ENCODE measurements around the gene RPGRIP1. TPM values are rescaled to one million over a fixed set of nuclear protein-coding genes. Genes with fewer than 3 reads are reported as not detected.

RPGRIP1 gene
- polyA plus RNA-seq, 1 donor from 2014 or later = not detected

DNA sequence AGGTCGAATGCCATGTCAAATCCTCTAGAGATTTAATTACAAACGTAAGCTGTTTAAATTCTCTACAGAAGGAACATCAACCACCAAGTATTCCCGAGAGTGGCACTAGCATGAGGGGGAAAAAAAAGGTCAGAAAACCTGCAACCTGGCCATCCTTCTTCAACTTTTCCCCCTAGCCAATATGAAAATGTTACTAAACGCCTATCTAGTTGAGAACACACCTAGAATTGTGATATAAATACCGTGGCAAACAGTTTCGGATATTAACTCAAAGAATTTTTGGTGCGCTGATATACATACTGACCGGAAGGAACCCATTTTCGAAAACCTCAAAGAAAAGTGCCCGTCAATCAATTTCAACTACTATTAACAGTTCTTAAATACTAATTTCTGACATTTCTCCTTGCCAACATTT is 12.4 kb upstream of the RPGRIP1 start:
- no peaks in the 10 kb centered on the region for H3F3A ChIP-seq (ENCODE audit: insufficient read depth, low read length, poor library complexity, severe bottlenecking)
- H3K9me3 ChIP-seq (ENCODE audit: low read length) = no peaks in the 10 kb centered on the region
- TF ChIP-seq, protein P1, sequence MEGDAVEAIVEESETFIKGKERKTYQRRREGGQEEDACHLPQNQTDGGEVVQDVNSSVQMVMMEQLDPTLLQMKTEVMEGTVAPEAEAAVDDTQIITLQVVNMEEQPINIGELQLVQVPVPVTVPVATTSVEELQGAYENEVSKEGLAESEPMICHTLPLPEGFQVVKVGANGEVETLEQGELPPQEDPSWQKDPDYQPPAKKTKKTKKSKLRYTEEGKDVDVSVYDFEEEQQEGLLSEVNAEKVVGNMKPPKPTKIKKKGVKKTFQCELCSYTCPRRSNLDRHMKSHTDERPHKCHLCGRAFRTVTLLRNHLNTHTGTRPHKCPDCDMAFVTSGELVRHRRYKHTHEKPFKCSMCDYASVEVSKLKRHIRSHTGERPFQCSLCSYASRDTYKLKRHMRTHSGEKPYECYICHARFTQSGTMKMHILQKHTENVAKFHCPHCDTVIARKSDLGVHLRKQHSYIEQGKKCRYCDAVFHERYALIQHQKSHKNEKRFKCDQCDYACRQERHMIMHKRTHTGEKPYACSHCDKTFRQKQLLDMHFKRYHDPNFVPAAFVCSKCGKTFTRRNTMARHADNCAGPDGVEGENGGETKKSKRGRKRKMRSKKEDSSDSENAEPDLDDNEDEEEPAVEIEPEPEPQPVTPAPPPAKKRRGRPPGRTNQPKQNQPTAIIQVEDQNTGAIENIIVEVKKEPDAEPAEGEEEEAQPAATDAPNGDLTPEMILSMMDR (IDR thresholded peaks at IDR 0.05; ENCODE audit: poor library complexity, severe bottlenecking) = no peak
- TF ChIP-seq EZH2 (IDR thresholded peaks at IDR 0.05; ENCODE audit: borderline replicate concordance, insufficient read depth, low read length, poor library complexity, severe bottlenecking) (no peak), POLR2AphosphoS5 (IDR thresholded peaks at IDR 0.05) (no peak), RAD21 (conservative IDR thresholded peaks at IDR 0.05) (no peak), MXI1 (conservative IDR thresholded peaks at IDR 0.05; ENCODE audit: poor library complexity, severe bottlenecking) (no peak), TAF1 (IDR thresholded peaks at IDR 0.05; ENCODE audit: low read depth) (no peak), EP300 (conservative IDR thresholded peaks at IDR 0.05; ENCODE audit: poor library complexity, severe bottlenecking) (no peak), SMC3 (conservative IDR thresholded peaks at IDR 0.05; ENCODE audit: poor library complexity) (no peak)
- TF ChIP-seq, protein P2, sequence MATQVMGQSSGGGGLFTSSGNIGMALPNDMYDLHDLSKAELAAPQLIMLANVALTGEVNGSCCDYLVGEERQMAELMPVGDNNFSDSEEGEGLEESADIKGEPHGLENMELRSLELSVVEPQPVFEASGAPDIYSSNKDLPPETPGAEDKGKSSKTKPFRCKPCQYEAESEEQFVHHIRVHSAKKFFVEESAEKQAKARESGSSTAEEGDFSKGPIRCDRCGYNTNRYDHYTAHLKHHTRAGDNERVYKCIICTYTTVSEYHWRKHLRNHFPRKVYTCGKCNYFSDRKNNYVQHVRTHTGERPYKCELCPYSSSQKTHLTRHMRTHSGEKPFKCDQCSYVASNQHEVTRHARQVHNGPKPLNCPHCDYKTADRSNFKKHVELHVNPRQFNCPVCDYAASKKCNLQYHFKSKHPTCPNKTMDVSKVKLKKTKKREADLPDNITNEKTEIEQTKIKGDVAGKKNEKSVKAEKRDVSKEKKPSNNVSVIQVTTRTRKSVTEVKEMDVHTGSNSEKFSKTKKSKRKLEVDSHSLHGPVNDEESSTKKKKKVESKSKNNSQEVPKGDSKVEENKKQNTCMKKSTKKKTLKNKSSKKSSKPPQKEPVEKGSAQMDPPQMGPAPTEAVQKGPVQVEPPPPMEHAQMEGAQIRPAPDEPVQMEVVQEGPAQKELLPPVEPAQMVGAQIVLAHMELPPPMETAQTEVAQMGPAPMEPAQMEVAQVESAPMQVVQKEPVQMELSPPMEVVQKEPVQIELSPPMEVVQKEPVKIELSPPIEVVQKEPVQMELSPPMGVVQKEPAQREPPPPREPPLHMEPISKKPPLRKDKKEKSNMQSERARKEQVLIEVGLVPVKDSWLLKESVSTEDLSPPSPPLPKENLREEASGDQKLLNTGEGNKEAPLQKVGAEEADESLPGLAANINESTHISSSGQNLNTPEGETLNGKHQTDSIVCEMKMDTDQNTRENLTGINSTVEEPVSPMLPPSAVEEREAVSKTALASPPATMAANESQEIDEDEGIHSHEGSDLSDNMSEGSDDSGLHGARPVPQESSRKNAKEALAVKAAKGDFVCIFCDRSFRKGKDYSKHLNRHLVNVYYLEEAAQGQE (IDR thresholded peaks at IDR 0.05; ENCODE audit: borderline replicate concordance) = no peak
- H3K4me2 ChIP-seq (ENCODE audit: low read length) = peak overlapping the region; percentile 91
- H2AFZ ChIP-seq (ENCODE audit: low read depth, low read length) = no peak overlapping the region
- peaks cover 4% of the 10 kb centered on the region for H3K36me3 ChIP-seq (ENCODE audit: insufficient read depth, low read length)
- peak overlapping the region; percentile 74 for H3K4me3 ChIP-seq (ENCODE audit: low read length)
- H3K27ac ChIP-seq (ENCODE audit: low read length) = no peak overlapping the region
- peaks cover 41% of the 10 kb centered on the region for H4K20me1 ChIP-seq (ENCODE audit: insufficient read depth)
- no peaks in the 10 kb centered on the region for H3K27me3 ChIP-seq (ENCODE audit: insufficient read depth, low read depth, low read length)
- H3K9me2 ChIP-seq (ENCODE audit: insufficient read depth, low read length) = no peaks in the 10 kb centered on the region
- H3K9ac ChIP-seq (ENCODE audit: low read length) = peak overlapping the region; percentile 96
- H3K79me2 ChIP-seq (replicated peaks; ENCODE audit: insufficient read depth, low read length) = peaks cover 67% of the 10 kb centered on the region

DNA sequence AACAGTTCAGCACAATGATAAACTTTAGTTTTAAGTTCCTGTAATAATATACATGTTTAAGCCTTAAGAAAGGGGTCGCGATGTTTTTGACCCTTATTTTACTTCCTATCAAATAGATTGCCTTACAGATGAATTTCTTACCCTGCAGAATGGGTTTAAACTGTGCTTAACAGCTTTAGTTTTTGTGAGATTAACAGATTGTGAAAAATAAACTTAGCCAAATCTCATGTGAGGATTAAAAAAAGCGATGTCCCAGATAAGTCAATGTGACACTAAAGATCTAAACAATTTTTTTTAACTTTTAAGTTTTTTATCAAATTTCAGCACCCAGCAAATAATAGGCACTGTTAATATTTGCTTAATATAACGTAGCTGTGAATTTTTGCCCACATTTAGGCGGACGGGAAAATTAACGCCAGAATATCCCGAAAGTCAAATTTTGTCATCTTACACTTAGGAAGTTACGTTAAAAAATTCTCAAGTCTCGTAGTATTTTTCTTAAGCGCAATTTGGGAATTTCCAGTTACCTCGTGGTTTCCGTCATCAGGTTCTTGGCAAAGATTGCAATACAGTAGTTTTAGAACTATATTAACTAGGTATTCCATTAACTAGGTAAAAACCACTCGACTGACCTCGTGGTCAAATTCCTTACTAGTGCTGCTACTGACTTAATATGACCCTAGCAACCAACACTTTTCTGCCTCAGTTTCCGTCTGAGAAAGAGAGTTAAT is 11.8 kb upstream of the RPGRIP1 start:
- Histone ChIP-seq H3K9ac (ENCODE audit: low read length) (peak overlapping the region; percentile 96), H3K27ac (ENCODE audit: low read length) (peak overlapping the region; percentile 97), H3K9me2 (ENCODE audit: insufficient read depth, low read length) (no peaks in the 10 kb centered on the region), H3K36me3 (ENCODE audit: insufficient read depth, low read length) (peaks cover 4% of the 10 kb centered on the region), H3K4me3 (ENCODE audit: low read length) (peak overlapping the region; percentile 74), H3F3A (ENCODE audit: insufficient read depth, low read length, poor library complexity, severe bottlenecking) (no peaks in the 10 kb centered on the region), H3K27me3 (ENCODE audit: insufficient read depth, low read depth, low read length) (no peaks in the 10 kb centered on the region), H3K9me3 (ENCODE audit: low read length) (no peaks in the 10 kb centered on the region), H3K4me2 (ENCODE audit: low read length) (peak overlapping the region; percentile 91), H2AFZ (ENCODE audit: low read depth, low read length) (no peak overlapping the region), H3K79me2 (replicated peaks; ENCODE audit: insufficient read depth, low read length) (peaks cover 61% of the 10 kb centered on the region), H4K20me1 (ENCODE audit: insufficient read depth) (peaks cover 38% of the 10 kb centered on the region)
- TF ChIP-seq SMC3 (conservative IDR thresholded peaks at IDR 0.05; ENCODE audit: poor library complexity) (no peak), EZH2 (IDR thresholded peaks at IDR 0.05; ENCODE audit: borderline replicate concordance, insufficient read depth, low read length, poor library complexity, severe bottlenecking) (no peak), RAD21 (conservative IDR thresholded peaks at IDR 0.05) (no peak), TAF1 (IDR thresholded peaks at IDR 0.05; ENCODE audit: low read depth) (no peak), POLR2AphosphoS5 (IDR thresholded peaks at IDR 0.05) (no peak), MXI1 (conservative IDR thresholded peaks at IDR 0.05; ENCODE audit: poor library complexity, severe bottlenecking) (no peak), EP300 (conservative IDR thresholded peaks at IDR 0.05; ENCODE audit: poor library complexity, severe bottlenecking) (no peak)
- TF ChIP-seq, protein P1 (IDR thresholded peaks at IDR 0.05; ENCODE audit: poor library complexity, severe bottlenecking) = no peak
- TF ChIP-seq, protein P2 (IDR thresholded peaks at IDR 0.05; ENCODE audit: borderline replicate concordance) = no peak

All from neural cell (in vitro differentiated cells).